VCaP (cell line): ENCODE results near the gene PACSIN1.

Experiments used
- H3K27ac ChIP-seq: fragments of 450-650 bp; 2 replicates; pipeline ENCODE4 v1.5.1; 2017
- TF ChIP-seq, protein P1 (sequence below): fragments of 450-650 bp; conservative IDR thresholded peaks from 2 replicates; pipeline ENCODE4 v1.5.1; 2017; ENCODE audit warnings: mild to moderate bottlenecking, moderate library complexity

Gene PACSIN1

DNA sequence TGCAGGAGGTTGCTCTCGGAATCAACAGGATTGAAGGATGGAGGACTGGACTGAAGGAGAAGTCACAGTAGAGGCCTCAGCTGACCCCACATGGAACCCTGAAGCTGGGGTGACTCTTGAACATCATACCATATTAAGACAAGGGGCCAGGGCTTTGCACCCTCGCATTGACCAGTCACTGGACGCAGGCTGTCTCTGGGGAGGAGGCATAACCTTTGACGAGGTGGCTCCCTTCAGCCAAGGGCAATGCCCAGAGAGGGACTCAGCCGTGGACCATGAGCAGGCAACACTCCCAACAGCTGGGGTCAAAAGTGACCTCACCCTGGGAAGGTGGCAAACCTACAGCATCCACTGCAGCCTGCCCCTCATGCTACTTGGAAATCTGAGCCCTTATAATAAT is 21.7 kb downstream of the PACSIN1 start:
- no peak overlapping the region for H3K27ac ChIP-seq

DNA sequence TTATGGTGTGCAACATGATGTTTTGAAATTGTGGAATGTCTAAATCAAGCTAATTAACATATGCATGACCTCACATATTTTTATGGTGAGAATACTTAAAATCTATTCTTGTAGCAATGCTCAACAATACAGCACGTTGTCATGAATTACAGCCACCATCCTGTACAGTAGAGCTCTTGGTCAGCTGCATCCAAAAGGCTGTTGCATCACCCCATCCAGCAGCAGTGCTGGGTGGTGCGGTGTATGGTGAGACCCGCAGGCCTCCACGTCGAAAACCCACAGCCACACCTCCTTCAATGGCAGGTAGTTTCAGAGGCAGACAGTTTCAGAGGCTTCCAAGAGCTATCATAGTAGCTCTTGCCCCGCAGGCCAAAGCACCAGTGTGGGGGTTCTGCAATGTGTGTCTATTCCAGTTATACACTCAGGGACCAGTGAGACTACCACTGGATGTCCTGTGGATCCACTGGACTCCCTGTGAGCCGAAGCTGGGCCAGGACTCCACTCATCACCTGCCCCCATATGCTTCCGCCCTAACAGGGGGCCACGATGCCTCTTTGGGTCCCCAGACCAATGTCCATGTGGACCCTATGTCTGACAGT is 23.4 kb downstream of the PACSIN1 start:
- no peak overlapping the region for H3K27ac ChIP-seq
- TF ChIP-seq, protein P1, sequence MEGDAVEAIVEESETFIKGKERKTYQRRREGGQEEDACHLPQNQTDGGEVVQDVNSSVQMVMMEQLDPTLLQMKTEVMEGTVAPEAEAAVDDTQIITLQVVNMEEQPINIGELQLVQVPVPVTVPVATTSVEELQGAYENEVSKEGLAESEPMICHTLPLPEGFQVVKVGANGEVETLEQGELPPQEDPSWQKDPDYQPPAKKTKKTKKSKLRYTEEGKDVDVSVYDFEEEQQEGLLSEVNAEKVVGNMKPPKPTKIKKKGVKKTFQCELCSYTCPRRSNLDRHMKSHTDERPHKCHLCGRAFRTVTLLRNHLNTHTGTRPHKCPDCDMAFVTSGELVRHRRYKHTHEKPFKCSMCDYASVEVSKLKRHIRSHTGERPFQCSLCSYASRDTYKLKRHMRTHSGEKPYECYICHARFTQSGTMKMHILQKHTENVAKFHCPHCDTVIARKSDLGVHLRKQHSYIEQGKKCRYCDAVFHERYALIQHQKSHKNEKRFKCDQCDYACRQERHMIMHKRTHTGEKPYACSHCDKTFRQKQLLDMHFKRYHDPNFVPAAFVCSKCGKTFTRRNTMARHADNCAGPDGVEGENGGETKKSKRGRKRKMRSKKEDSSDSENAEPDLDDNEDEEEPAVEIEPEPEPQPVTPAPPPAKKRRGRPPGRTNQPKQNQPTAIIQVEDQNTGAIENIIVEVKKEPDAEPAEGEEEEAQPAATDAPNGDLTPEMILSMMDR = no peak

More for the DNA sequence above, 21.7 kb downstream of the PACSIN1 start:
- TF ChIP-seq, protein P1 = no peak

DNA sequence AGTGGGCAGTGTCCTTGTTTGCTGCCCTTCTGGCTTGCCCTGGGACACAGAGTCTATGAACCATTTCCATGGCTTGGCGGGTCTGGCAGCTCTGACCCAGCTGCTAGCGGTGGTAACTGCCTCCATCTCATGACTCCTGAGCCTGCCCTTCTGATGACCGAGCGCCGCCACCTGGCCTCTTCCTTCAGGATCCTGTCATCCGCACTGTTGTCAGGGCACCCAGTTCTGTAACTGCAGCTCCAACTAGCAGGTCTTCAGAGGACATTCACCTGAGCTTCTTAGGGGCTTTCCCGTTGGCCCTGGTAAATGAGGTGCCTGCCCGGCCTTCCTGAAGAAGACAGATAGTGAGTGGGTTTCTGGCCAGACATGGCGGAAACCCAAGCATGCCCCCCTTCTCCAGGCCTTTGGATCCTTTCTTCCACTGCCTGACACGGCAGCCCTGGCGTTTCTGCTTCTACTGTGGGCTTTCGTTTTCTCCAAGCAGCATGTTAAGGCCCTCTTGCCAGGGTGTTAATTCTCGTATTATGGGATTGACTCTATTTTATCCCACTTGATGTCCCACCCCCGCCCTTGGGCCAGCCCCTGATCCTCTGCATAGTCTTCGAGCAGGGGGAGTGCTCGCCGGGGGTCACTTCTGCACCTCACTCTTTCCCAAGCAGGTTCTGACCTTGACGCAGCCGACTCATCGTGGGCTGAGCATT is 24.7 kb downstream of the PACSIN1 start:
- TF ChIP-seq, protein P1 = no peak
- no peak overlapping the region for H3K27ac ChIP-seq

DNA sequence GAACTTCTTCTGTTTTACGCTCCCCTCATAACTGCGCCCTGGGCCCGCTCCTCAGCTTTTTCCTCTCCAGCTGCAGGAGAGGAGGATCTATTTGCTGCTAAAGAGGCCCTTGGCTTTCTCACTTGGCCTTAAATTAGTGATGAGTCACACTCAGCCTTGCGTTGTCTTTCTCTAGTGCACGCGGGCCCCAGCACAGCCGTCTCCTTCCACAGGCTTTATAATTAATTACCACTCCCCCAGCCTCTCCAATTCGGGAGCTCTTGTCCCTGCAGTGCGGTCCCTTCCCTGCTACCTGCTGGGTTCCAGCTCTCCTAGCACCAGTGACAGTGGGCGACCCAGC is 25.2 kb downstream of the PACSIN1 start:
- no peak overlapping the region for H3K27ac ChIP-seq
- TF ChIP-seq, protein P1 = no peak

DNA sequence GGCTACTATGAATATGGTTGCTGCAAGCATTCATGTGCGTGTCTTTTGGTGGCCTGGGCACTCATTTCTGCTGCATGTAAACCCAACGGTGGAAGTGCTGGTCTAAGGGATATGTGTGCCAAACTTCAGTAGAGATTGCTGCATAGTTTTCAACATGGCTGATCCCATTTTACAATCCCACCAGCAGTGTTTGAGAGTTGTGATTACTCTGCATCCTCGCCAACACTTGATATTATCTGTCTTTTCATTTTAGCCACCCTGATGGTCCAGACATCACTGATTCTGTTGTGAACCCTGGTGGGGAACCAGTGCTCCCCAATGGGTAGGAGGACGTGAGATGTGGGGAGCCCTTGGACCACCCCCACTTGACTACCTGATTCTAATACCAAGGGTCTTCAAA is 27.5 kb downstream of the PACSIN1 start:
- TF ChIP-seq, protein P1 = no peak
- H3K27ac ChIP-seq = no peak overlapping the region

DNA sequence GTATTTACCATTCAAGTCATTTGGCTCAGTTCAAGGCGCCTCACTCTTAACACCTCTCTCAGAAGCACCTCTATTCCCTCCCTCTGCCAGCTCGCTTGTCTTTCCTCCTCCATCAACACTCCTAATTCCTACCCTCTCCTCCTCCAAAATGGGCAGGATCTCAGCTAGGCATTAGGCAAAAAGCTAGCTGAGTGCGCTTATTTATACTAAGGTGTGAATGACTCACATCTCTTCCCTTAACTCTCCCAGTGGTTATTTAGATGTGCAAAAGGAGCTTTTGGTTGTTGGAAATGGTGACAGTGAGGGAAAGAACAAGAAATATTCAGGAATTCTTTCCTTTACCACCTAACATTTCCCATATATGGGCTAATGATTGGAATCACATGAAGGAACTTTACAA is 29.1 kb downstream of the PACSIN1 start:
- TF ChIP-seq, protein P1 = no peak
- H3K27ac ChIP-seq = no peak overlapping the region

DNA sequence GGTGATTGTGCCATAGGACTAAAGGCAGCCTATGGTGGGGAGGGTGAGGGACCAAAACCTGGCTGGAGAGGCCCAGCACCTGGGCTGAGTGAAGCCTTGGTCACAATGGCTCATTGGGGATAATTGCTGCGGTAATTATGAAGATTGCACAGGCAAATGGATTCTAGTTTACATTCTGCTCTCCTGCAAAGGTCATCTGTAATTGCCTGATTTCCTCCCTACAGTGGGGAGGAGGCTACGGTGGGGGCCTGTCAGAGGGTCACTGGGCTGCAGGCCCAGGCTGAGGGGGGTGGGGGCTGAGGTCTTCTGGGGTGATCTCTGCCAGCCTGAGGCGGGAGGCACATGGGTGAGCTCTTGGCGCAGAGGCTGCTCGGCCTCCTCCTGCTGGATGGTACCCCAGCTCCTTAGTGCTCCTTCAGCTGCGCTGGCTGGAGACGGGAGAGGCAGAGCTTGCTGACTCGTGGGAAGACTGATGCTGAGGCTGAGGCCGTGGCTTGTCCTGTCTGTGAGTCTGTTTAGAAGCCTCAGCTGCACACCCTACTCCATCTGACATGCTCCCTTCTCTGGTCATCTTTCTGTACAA is 30.3 kb downstream of the PACSIN1 start:
- H3K27ac ChIP-seq = no peak overlapping the region
- TF ChIP-seq, protein P1 = no peak
